RKO (cell line): ENCODE results near the gene CES3.

ENCODE experiments used
- DNase-seq: peaks from one replicate; pipeline ENCODE4 v3.0.0-alpha.2; 2016; ENCODE audit warnings: low spot score

The CES3 gene

GRCh38 chr16:66961065-66961744 is at the start of gene CES3:
TSS of gene CES3 (plus strand) at chr16:66961266. CDS start at chr16:66961308, 42 bp downstream.
- DNase-seq, result peak; percentile 93

DNA sequence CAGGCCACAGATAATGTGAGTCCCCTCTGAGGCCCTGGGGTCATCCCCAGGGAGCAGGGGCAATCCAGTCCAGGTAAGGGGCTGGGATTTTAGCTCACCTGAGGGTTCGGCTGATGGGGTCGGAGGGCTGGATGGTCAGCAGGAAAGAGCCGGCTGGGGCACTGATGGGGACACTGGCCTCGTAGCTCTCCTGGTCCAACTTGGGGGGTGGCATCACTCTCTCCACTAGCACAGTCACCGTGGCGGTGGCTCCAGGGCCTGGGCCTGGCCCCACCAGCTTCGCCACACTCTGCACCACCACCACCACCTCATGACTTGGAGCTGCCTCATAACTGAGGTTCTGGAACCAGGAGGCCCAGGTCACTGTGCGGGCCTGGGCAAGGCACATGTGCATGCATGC is 49.3 kb upstream of the CES3 start:
- DNase-seq, result no peak

DNA sequence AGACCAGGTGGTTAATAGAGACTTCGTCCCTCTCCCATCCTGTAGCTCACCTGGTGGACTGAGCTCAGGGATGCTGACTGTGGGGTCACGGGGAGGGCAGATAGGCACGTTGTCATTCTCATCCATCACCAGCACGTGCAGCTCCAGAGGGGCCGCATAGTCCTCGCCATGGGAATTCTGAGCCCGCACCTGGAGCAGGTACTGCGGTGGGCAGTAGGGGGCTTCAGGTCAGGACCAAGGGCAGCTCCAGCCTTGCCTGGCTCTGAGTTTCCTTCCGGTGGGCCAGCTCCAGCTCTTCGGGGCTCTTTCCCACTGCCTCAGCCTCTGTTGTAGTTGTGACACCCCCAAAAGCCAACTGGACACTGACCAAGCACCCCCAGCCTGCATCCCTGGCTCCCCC is 48.0 kb upstream of the CES3 start:
- no peak for DNase-seq

GRCh38 chr16:66913711-66914110 is 47.4 kb upstream of the CES3 start:
- no peak for DNase-seq

GRCh38 chr16:66914541-66914940 is 46.5 kb upstream of the CES3 start:
- DNase-seq, result no peak

DNA sequence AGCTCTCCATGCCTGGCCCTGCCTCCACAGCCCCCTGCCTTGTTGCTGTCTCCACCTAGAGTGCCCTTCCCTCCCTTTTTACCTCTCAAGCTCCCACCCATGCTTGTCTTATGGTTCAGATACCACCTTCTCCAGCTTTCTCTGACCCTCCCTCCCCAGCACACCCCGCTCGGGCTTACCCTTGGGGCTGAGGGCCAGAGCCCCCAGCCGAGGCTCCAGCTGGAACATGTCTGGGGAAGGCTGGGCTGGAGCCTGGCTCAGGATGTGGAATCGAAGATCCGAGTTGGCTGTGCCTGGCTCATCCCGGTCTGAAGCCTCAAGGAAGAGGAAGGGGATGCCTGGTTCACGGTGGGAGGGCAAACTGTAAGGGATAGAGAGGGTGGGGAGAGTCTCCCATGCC is 46.0 kb upstream of the CES3 start:
- DNase-seq, result no peak

GRCh38 chr16:66916518-66916917 is 44.5 kb upstream of the CES3 start:
- DNase-seq, result no peak

DNA sequence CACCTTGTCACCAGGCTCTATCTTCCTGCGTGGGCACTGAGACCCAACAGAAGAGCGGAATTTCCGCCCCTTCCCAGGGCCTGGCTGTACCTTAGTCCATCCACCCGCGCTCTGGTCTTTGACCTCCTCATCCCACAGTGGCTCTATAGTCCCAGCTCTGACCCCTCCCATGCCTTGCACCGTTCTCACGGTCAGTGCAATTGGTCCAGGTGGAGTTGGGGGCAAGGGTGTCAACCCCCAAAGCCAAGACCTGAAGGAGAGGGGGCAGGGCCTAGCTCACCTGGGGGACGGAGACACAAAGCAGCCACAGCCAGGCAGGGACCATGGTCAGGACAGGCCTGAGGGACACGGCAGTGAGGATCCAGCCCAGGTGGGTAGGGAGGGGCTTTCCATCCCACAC is 43.3 kb upstream of the CES3 start:
- DNase-seq, result no peak

DNA sequence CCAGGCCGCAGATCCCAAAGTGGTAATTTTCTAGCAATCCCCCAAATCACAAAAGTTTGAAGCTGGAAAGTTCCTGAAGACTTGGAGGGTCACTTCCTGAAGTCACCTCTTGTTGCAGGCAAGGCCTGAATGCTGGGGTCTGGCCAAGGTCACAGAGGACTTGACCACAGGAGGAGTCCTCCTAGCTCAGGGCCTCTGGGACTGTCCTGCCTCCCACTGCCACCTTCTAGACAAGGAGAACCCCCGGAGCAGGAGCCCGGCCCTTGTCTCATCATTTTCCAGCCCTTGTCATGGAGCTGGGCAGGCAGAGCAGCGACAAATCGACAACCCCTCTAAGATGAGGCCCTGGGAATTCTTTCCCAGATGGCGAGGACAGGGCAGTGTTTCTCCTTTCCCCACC is 42.7 kb upstream of the CES3 start:
- DNase-seq, result no peak

DNA sequence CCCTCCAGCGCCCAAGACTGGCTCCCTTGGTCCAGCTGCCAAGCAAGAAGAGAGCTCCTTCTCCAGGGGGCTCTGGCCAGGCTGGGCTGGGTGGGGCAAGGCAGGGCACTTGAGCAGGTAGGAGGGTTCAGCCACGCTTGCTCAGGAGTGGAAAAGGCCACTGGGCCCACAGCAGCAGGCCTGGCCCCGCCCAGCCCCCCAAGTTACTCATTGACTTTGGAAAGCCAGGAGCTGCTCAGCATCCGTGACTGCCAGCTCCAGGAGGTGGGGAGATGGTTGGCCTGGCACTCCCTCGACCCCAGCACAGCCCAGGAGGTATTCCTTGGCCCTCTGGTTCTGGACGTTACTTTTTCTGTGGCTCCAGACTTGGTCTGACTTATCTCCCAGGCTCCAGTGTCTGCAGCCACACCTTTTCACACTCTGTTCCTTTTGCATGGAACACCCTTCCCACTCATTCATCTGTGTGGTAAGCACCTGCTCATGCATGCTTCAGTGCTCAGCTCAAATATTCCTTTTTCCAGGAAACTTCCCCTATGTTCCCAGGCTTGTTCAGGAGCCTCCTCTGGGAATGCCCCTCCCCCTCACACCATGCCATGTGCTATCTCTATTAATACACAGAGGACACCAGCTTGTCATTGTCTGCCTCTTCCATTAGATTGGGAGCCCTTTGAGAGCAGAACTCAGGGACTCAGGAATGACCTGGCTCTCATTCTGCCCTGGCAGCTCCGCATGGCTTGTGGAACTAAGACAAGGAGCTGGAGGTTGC is 42.1 kb upstream of the CES3 start, which contains the start of gene CDH16:
TSS of gene CDH16 (minus strand) at position 83 of the 766 bp plus-strand sequence. CDS start 820 bp downstream, outside the sequence.
- no peak for DNase-seq

GRCh38 chr16:66919569-66920298 is 41.3 kb upstream of the CES3 start:
- no peak for DNase-seq

GRCh38 chr16:66920299-66920590 is 40.8 kb upstream of the CES3 start:
- DNase-seq, result no peak

DNA sequence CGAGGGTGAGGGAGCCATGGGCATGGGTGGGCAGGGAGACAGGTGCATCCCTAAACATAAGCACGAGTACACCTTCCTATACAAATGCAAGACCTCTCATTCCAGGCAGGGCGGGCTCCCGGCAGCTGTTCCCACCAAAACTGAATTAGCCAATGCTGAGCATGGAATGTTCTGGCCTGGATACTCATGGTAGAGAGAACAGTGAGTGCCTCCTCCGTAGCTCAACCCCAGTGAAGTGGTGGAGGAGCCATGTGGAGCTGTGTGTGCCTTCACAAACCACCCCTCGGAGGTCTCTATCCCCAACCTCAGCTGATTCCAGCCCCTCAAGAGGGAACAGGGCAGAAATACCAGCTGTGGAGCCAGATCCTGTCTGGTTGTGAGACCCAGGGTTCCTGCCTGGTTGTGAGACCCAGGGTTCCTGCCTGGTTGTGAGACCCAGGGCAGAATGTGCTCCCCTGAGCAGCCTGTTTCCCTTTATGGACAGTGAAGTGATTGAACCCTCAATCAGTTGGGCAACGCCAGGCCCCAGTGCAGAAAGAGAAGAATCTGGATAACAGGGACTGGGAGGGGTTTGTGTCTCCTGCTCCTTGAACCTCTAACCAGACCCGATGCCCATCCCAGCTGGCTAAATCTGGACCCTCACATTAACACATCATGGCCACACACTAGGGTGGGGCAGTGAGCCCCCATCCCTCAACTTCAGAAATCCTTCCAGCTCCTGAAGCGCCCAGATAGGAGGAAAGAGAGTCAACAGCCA is 40.0 kb upstream of the CES3 start:
- no peak for DNase-seq

DNA sequence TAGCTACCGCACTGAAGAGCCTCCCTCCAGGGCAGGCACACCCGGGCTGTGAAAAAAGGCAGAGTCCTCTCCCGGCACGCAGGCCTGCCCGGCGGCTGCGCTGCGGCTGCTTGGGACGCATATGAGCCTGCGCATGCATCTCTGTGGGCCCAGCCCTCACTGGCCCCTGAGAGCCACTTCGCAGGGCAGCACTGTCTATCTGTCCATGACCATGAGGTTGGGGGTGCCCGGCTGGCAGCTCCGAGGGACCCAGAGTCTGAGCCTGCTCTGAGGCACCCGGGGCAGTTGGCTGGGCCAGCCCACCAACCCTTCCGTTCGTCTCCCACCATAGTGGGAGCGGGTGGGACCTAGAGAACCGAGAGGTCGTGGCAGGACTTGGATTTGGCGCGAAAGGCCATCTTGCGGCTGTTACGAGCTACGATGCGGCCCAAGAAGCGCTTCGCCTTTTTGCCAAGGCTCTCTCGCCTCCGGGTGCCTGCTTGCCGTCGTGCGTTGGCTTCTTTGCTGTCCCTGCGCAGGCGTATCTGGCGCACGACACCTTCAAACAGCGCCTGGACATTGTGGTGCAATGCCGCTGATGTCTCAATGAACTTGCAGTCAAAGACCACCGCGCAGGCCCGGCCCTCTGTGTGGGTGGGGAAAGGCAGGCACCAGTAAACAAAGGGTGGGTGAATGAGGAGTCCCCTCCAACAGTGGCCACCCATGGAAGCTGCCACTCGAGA is 39.2 kb upstream of the CES3 start:
- DNase-seq, result no peak

DNA sequence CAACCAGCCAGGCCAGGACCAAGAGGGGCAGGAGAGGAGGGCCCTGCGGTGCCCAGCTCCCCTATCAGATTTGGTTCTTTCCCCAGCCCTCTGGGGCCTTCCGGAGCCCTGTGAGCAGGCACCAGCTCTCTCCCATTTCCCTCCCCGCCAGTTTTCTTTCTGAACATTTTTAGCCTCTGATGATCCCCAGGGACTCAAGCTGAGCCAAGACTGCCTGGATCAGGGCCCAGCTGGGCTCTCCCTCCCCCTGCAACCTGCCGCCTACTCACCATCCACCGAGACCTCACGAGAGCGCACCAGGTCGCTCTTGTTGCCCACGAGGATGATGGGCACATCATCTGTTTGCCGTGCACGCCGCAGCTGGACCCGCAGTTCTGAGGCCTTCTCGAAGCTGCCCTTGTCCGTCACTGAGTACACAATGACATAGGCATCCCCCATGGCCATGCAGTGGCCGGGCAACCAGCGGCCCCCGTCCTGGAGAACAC is 37.8 kb upstream of the CES3 start:
- DNase-seq, result no peak

- DNase-seq, result no peak
Measured at GRCh38 chr16:66923866-66924265, 37.2 kb upstream of the CES3 start.

GRCh38 chr16:66924527-66925321 is 36.3 kb upstream of the CES3 start:
- DNase-seq, result no peak

DNA sequence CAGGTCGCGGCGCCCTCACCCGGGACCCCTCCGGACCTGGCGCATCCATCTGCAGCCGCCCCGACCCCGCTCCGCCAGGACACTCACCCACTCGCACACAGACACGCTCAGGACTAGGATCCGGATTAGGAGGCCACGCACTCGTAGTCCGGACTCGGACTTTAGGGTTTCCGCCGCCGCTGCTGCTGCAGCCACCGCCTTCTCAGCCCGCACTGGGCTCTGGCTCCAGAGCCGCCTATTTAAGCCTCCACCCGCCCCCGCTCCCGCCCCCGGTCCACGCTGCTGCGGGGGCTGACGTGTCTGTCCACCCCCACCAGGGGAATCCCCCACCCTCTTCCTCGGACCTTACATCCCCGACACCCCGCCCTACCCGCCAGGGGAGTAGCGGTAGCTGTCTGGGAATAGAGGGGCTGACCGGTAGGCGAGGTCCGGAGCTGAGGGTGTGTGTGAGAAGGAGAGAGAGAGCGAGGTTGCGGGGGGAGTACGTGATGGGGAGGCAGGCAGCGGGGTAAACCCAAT is 35.7 kb upstream of the CES3 start, which contains the start of gene RRAD:
TSS of gene RRAD (minus strand) at position 214 of the 519 bp plus-strand sequence. CDS start 356 bp downstream, outside the sequence.
- DNase-seq, result no peak

DNA sequence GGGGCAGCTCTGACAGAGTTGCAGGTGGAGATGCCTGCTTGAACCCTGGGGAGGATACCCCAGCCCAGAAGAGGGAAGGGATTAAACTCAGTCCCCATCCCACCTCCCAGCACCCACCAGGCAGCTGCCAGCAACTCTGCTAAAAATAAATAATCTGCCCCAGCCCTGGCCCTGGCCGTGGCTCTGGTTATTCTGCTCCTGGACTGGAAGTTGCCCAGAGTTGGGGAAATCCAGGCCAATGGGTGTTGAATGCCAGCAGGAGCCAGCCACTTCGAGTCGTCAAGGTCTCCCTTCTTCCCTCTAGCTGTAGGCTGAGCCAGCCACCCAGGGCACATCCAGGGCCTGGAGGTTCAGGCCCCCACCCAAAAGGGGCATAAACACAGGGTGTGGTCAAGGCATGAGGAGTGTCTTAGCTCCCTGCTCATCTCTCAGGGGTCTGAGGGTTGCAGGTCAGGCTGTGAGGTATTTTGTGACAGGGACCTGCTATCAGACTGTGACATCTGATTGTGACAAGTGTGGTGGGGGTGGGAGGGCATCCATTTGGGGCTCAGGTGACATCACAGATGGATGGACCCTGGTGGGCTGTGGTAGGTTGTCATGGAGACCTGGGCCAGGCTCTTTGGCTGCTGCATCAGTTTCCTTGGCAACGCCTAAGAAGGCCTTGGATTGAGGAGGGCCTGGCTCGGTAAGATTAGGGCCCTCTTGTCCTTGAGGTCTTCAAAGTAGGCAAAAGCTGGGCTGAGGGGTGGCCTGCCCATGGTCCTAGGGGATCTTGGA is 34.7 kb upstream of the CES3 start:
- no peak for DNase-seq
